WI38 (cell line): ENCODE measurements around the gene NUP214.

Experiments
- H3K4me3 ChIP-seq: 2 replicates; pipeline ENCODE4 v1.5.1; 2011; ENCODE audit warnings: low read depth, mild to moderate bottlenecking, control low read depth, low read length
- CTCF ChIP-seq: IDR thresholded peaks from 2 replicates; pipeline ENCODE4 v1.5.1; 2012; ENCODE audit warnings: low read depth, mild to moderate bottlenecking, control low read depth, low read length

NUP214 gene

GRCh38 chr9:131282175-131282574 is 156.8 kb downstream of the NUP214 start:
- no peak for TF ChIP-seq CTCF
- H3K4me3 ChIP-seq = no peak overlapping the region

- H3K4me3 ChIP-seq = no peak overlapping the region
- TF ChIP-seq CTCF = no peak
These were observed 157.5 kb downstream of the NUP214 start for GRCh38 chr9:131282688-131283422.
